GM12878 (cell line): Measurements from ENCODE around the gene MEX3B. TPM values are rescaled to one million over a fixed set of nuclear protein-coding genes. Genes with fewer than 3 reads are reported as not detected.

Experiments used
- ATAC-seq: fragments of 200-7000 bp; cut with Tn5 transposase; 3 replicates; pipeline ENCODE4 v1.9.1; 2020; ENCODE audit warnings: mild to moderate bottlenecking, moderate library complexity
- BruUV-seq: library from RNA; stranded (reverse); fragments of 400-500 nt; replicated peaks from 2 replicates; lab custom pipeline; 2021; lab: Mats Ljungman, UMichigan
- CTCF ChIA-PET: fragments of 300-600 bp; sonication (Branson Sonifier 250); formaldehyde crosslinking; extraction: SDS; loops from one replicate; lab custom pipeline; 2021; ENCODE audit warnings: inconsistent platforms; lab: Yijun Ruan, JAX
- POLR2A ChIA-PET: fragments of 350-600 bp; formaldehyde crosslinking; extraction: SDS; loops from one replicate; lab custom pipeline; 2021; ENCODE audit warnings: inconsistent platforms; lab: Charles Lee
- RAD21 ChIA-PET: fragments of 300-600 bp; sonication (Branson Sonifier 250); formaldehyde crosslinking; loops from one replicate; lab custom pipeline; 2023; ENCODE audit warnings: antibody characterized with exemption; ENCODE audit not compliant: unreplicated experiment; lab: Charles Lee
- SMC1A ChIA-PET: fragments of 300-600 bp; sonication (Branson Sonifier 250); formaldehyde crosslinking; loops from one replicate; lab custom pipeline; 2023; ENCODE audit not compliant: unreplicated experiment, uncharacterized antibody; lab: Charles Lee
- DNase-seq: peaks from one replicate; pipeline ENCODE4 v3.0.0-alpha.2; 2011; ENCODE audit warnings: low read depth, low spot score
- FAIRE-seq: peaks from 3 replicates; lab custom pipeline; 2011; peaks lifted over from hg19 to GRCh38; lab: Jason Lieb, UNC
- H2AFZ ChIP-seq: 2 replicates; pipeline ENCODE4 v1.6.0; 2011; ENCODE audit warnings: low read depth, low read length, control low read depth; ENCODE audit not compliant: control insufficient read depth
- H3K27ac ChIP-seq: 2 replicates; pipeline ENCODE4 v1.5.1; 2011; ENCODE audit warnings: control low read depth; ENCODE audit not compliant: control insufficient read depth, insufficient read depth
- H3K27me3 ChIP-seq, 2 experiments: replicated peaks in 1 of 2; 2 replicates each; pipeline versions ENCODE4 v1.6.0 to v1.6.1; 2011; ENCODE audit warnings: low read length in 1 of 2; ENCODE audit not compliant: control insufficient read depth in 2 of 2, insufficient read depth in 2 of 2
- H3K36me3 ChIP-seq, 2 experiments: 2 replicates each; pipeline ENCODE4 v1.5.1; 2011; ENCODE audit warnings: low read length in 1 of 2; ENCODE audit not compliant: control insufficient read depth in 2 of 2, insufficient read depth in 2 of 2
- H3K4me1 ChIP-seq: 2 replicates; pipeline ENCODE4 v1.6.1; 2011; ENCODE audit warnings: mild to moderate bottlenecking, low read length, moderate library complexity, mixed read lengths; ENCODE audit not compliant: control insufficient read depth, insufficient read depth
- H3K4me2 ChIP-seq: 2 replicates; pipeline ENCODE4 v1.6.0; 2011; ENCODE audit warnings: control low read depth; ENCODE audit not compliant: control insufficient read depth, insufficient read depth
- H3K4me3 ChIP-seq: fragments of 200-600 bp; sonication (generic); 2 replicates; pipeline ENCODE4 v1.5.1; 2016
- H3K79me2 ChIP-seq: 2 replicates; pipeline ENCODE4 v1.6.0; 2011; ENCODE audit warnings: low read length; ENCODE audit not compliant: control insufficient read depth, insufficient read depth
- H3K9ac ChIP-seq: 2 replicates; pipeline ENCODE4 v1.8.0; 2011; ENCODE audit warnings: low read length, control low read depth, mixed read lengths; ENCODE audit not compliant: control insufficient read depth, insufficient read depth
- H3K9me3 ChIP-seq: replicated peaks from 3 replicates; pipeline ENCODE4 v1.5.1; 2011; ENCODE audit warnings: mild to moderate bottlenecking, low read length; ENCODE audit not compliant: control insufficient read depth, insufficient read depth
- H4K20me1 ChIP-seq: 2 replicates; pipeline ENCODE4 v1.6.0; 2011; ENCODE audit not compliant: control insufficient read depth, insufficient read depth
- CHD1 ChIP-seq: IDR thresholded peaks from 2 replicates; pipeline ENCODE4 v1.6.1; 2012; ENCODE audit warnings: low read depth, low read length, improper control_type of control experiment
- DPF2 ChIP-seq: fragments of 450-650 bp; IDR thresholded peaks from 2 replicates; pipeline ENCODE4 v1.6.1; 2017; ENCODE audit warnings: mild to moderate bottlenecking
- EED ChIP-seq: sonication (generic); IDR thresholded peaks from 2 replicates; pipeline ENCODE4 v1.6.1; 2016; ENCODE audit warnings: antibody characterized with exemption, low read depth
- HDGF ChIP-seq: fragments of 450-650 bp; IDR thresholded peaks from 2 replicates; pipeline ENCODE4 v1.6.1; 2016; ENCODE audit warnings: antibody characterized with exemption
- KLF5 ChIP-seq: fragments of 450-650 bp; IDR thresholded peaks from 2 replicates; pipeline ENCODE4 v1.6.1; 2014; ENCODE audit warnings: mild to moderate bottlenecking; ENCODE audit not compliant: partially characterized antibody
- MEF2A ChIP-seq: IDR thresholded peaks from 2 replicates; pipeline ENCODE4 v1.6.1; 2011; ENCODE audit warnings: low read depth, mild to moderate bottlenecking, low read length, moderate library complexity; ENCODE audit not compliant: insufficient read depth
- MTA2 ChIP-seq: fragments of 450-650 bp; IDR thresholded peaks from 2 replicates; pipeline ENCODE4 v1.6.1; 2016; ENCODE audit warnings: low read depth, mild to moderate bottlenecking, moderate library complexity
- MYC ChIP-seq: IDR thresholded peaks from 2 replicates; pipeline ENCODE4 v1.6.1; 2011; ENCODE audit warnings: mild to moderate bottlenecking, low read length, moderate library complexity, inconsistent platforms; ENCODE audit not compliant: insufficient read depth, insufficient replicate concordance, insufficient read length, severe bottlenecking
- NR2C1 ChIP-seq: fragments of 450-650 bp; IDR thresholded peaks from 2 replicates; pipeline ENCODE4 v1.6.1; 2017; ENCODE audit warnings: antibody characterized with exemption, mild to moderate bottlenecking, moderate library complexity
- POU2F2 ChIP-seq: IDR thresholded peaks from 3 replicates; pipeline ENCODE4 v1.6.1; 2011; ENCODE audit warnings: low read depth, mild to moderate bottlenecking, low read length, borderline replicate concordance
- SREBF2 ChIP-seq: IDR thresholded peaks from 2 replicates; pipeline ENCODE4 v1.6.1; 2012; ENCODE audit warnings: mild to moderate bottlenecking, low read length
- TARDBP ChIP-seq: IDR thresholded peaks from 2 replicates; pipeline ENCODE4 v1.6.1; 2016; ENCODE audit warnings: borderline replicate concordance
- YBX1 ChIP-seq: fragments of 450-650 bp; IDR thresholded peaks from 2 replicates; pipeline ENCODE4 v1.6.1; 2016; ENCODE audit warnings: antibody characterized with exemption
- ZNF384 ChIP-seq: IDR thresholded peaks from 2 replicates; pipeline ENCODE4 v1.6.1; 2012; ENCODE audit warnings: low read depth, mild to moderate bottlenecking, low read length, improper control_type of control experiment, borderline replicate concordance
- ZZZ3 ChIP-seq: IDR thresholded peaks from 2 replicates; pipeline ENCODE4 v1.6.1; 2011; ENCODE audit warnings: low read depth; ENCODE audit not compliant: control insufficient read depth, insufficient read length
- WGBS: methylation state at CpG from one replicate; pipeline ENCODE4 v1.1.6; 2016; ENCODE audit warnings: low lambda C conversion rate; ENCODE audit not compliant: insufficient replicate concordance, insufficient coverage; ENCODE audit errors: missing lambda C conversion rate; 5-methylcytosine and 5-hydroxymethylcytosine counted together
- in situ Hi-C: fragments of 300-500 bp; cut with MboI; formaldehyde crosslinking; loops from 9 replicates; pipeline ENCODE4 v1.14.3; 2018; ENCODE audit warnings: mixed read lengths
- intact Hi-C: fragments of 100-400 bp; cut with micrococcal nuclease; formaldehyde crosslinking; loops from one replicate; pipeline ENCODE4 v1.14.2; 2022; ENCODE audit not compliant: unreplicated experiment
- polyA plus RNA-seq, 11 experiments: library from polyadenylated mRNA; depleted of rRNA in 4 of 11; unstranded in 6 of 11; stranded (reverse) in 5 of 11; fragments of >200 nt; fragmentation: Nextera tagmentation in 4 of 11; fragmentation: Illumina TruSeq in 1 of 11; extraction: Ambion mirVana in 4 of 11; extraction: Trizol in 1 of 11; gene quantifications; 1 replicate in 1 of 11; 2 replicates in 10 of 11; pipeline versions ENCODE4 v1.2.1 to v1.2.3, GENCODE V29; 2011 to 2016; ENCODE audit warnings: inconsistent platforms in 2 of 11, missing spikeins in 2 of 11, low read depth in 1 of 11
- total RNA-seq, 4 experiments: library from RNA; depleted of rRNA in 3 of 4; stranded (reverse); fragments of >200 nt in 3 of 4; fragmentation: Illumina TruSeq in 1 of 4; extraction: Trizol in 1 of 4; gene quantifications; 2 replicates each; pipeline versions ENCODE4 v1.2.1 to v1.2.3, GENCODE V29; 2013 to 2021

Gene MEX3B
- total and polyA plus RNA-seq, 10 of the 15 experiments (the other 5 are each of a cell fraction or from before 2014, with no cell fraction given) = 0.02 to 1.3 (median 0.28) TPM

DNA sequence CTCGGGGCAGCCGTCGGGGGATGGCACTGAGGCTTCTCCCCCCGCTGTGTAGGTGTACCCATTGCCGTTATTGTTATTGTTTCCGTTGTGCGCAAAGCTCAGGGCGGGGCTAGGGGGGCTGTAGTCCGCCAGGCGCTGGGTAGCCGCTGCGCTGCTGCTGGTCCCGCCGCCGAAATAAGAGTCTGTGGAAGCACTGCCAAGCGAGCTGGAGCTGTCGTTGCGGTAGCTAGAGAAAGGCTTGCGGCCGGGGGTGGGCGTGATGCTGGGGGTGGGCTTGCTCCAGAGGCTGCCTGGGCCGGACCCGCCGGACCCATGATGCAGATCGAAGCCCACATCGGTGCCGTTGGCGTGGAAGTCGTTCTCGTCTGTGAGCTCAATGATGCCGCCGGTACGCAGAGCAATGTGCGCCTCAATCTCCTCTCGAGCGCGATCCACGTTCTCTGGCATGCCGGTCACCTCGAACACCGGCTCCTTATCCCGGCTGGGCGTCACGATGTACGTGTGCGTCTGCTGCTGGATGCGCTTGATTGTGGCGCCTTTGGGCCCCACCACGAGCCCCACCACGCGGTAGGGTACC lies 1.9 kb downstream of the MEX3B start:
- H3K27me3 ChIP-seq = peaks cover 2 to 8% of the 10 kb centered on the region in 2 experiments; a peak in 3 of 4 replicates
- 73% methylated on average over 50 of the region's 51 CpGs for WGBS
- H3K4me3 ChIP-seq = peak overlapping the region; percentile 70; the same call in 1 of the 2 replicates
- intact Hi-C loops = loop anchor here (10.0 kb wide), 1 partner anchor 749 kb away; no protein-coding TSS in a partner anchor
- in situ Hi-C loops = loop anchor here (10.0 kb wide), 1 partner anchor 759 kb away; no protein-coding TSS in a partner anchor
- H3K79me2 ChIP-seq = no peaks in the 10 kb centered on the region
- DNase-seq (no peak), ATAC-seq (no peak), FAIRE-seq (no peak)
- H3K4me1 ChIP-seq = no peaks in the 10 kb centered on the region; the same call in 1 of the 2 replicates
- CTCF ChIA-PET = no interaction called here
- SMC1A ChIA-PET = no interaction called here
- POLR2A ChIA-PET = no interaction called here
- BruUV-seq = no TSS peak
- TF ChIP-seq HDGF = no peak
- TF ChIP-seq MYC = no peak
- TF ChIP-seq MTA2 = no peak
- TF ChIP-seq SREBF2 = no peak
- TF ChIP-seq ZNF384 = no peak
- no peak for TF ChIP-seq NR2C1
- TF ChIP-seq KLF5 = no peak
- TF ChIP-seq DPF2 = no peak
- TF ChIP-seq POU2F2 = no peak
- TF ChIP-seq YBX1 = no peak
- no peak for TF ChIP-seq ZZZ3
- TF ChIP-seq EED = no peak
- TF ChIP-seq MEF2A = no peak
- TF ChIP-seq TARDBP = no peak
- TF ChIP-seq CHD1 = no peak
- RAD21 ChIA-PET = no interaction called here
- no peak overlapping the region for H3K27ac ChIP-seq
- no peaks in the 10 kb centered on the region for H3K36me3 ChIP-seq
- H2AFZ ChIP-seq = no peak overlapping the region
- H3K4me2 ChIP-seq = no peak overlapping the region; the same call in 1 of the 2 replicates
- H3K9me3 ChIP-seq = no peaks in the 10 kb centered on the region; the same call in 2 of the 3 replicates
- no peak overlapping the region for H3K9ac ChIP-seq
- H4K20me1 ChIP-seq = no peaks in the 10 kb centered on the region
